Activated T-cell treated with anti-CD3 and anti-CD28 coated beads for 1 hour (primary cell): ENCODE results near the gene SAT2.
"Not testable (repeated sequence)": the region's sequence is repeated elsewhere in the genome, so short reads cannot be mapped to it uniquely, and the experiment has no call there.

ENCODE experiments used
- DNase-seq: peaks from one replicate; pipeline ENCODE4 v3.0.0-alpha.2; 2020; ENCODE audit warnings: low read depth

The SAT2 gene

DNA sequence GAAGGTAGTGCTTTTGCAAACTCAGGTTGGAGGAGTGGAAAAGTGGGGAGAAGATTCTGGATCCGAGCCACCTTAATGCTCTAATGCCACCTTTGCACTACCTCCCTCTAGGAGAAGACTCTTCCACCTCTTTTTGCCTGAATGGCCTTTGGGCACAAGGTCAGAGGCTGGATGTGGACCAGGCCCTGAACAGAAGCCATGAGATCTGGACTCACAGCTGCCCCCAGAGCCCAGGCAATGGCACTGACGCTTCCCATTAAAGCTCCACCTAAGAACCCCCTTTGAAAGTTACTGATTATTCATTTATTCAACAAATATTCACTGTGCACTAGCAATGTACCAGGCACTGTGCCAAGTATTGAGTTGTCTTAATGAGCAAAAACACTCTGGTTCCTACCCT, 5.5 kb upstream of the SAT2 start:
- no peak for DNase-seq

DNA sequence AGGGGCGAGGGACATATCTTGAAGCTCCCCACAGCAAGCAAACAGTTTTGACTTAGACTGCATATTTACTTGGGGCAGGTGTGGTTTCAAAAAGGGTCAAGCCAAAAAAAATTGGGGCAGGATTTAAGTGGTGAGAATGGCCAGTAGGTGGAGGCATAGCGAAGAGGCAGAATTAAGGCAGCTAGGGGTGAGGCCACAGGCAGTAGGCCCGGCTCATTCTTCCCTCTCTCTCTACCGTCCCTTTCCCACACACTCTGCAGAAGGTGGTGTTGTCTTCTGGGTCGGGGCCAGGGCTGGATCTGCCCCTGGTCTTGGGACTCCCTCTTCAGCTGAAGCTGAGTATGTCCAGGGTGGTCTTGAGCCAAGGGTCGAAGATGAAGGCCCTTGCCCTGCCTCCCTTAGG, 4.9 kb upstream of the SAT2 start:
- no peak for DNase-seq

DNA sequence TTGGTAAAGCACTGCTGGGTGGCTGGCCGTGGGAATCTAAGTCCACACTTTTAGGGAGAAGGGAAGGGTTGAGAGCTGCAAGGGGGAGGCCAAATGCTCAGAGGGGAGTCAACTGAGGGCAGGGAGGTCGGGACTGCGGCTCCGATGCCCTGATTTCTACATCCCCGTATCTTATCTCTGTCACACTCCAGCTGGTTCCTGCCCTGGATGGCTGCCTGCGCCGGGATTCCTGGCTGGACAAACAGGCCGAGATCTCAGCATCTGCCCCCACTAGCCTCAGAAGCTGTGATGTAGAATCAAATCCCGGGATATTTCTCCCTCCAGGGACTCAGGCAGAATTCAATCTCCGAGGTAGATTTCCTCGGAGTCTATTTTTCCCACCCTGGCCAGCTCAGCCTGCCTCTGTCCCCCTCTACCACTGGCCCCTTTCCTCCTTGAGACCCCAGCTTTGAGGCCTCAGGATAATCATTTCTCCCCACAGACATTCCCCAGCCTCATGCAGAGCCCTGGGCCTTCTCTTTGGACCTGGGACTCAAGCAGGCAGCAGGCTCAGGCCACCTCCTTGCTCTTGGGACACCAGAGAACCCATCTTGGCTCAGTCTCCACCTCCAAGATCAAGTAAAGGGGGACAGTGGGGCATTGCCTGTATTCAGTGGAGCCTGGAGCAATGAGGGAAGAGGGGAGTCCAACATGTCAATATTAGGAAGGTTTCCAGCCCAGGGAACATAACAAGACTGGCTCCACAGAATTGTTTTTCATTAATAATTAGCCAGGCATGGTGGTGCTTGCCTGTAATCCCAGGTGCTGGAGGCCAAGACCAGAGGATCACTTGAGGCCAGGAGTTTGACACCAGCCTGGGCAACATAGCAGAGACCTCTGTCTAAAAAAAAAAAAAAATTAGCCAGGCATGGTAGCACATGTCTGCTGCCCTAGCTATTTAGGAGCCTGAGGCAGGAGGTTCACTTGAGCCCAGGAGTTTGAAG, 4.1 kb upstream of the SAT2 start:
- no peak for DNase-seq

DNA sequence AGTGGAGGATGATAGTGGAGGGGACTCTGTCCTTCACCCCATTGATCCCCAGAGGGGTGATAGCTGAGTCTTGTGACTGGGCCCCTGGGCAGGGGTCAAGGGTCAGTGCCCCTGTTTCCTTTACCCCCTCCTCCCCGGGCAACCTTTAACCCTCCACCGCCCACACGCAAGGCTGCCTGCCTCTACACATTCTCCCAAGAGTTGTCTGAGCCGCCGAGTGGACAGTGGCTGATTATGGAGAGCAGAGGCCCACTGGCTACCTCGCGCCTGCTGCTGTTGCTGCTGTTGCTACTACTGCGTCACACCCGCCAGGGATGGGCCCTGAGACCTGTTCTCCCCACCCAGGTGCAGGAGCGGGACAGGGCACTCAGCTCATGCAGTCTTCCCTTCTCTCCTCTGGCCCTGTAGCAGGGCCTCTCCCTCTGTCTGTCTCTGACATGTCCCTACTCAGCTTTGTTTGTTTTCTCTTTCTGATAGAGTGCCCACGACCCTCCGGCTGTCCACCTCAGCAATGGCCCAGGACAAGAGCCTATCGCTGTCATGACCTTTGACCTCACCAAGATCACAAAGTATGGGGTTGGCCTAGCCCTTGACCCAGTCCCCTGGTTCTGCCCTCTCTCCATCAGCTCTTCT, 2.4 kb upstream of the SAT2 start, which contains the start of gene SHBG:
SHBG (plus strand) TSS at position 197 of the 633 bp plus-strand sequence; CDS start at position 235, 38 bp downstream.
- DNase-seq, result no peak

DNA sequence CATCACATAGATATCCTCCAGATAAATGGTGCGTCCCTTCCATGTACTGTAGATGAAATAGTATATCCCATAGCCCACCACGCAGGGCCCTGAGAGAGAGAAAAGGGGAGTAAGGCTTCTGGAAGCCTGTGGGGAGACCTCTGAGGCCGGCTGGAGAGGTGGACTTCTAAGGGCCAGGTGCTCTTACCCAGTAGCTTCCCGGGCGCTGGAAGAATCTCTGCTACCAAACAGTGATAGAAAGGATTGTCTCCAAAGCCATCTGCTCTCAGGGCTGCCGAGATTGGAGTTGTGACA, 718 bp downstream of the SAT2 start:
- no peak for DNase-seq

DNA sequence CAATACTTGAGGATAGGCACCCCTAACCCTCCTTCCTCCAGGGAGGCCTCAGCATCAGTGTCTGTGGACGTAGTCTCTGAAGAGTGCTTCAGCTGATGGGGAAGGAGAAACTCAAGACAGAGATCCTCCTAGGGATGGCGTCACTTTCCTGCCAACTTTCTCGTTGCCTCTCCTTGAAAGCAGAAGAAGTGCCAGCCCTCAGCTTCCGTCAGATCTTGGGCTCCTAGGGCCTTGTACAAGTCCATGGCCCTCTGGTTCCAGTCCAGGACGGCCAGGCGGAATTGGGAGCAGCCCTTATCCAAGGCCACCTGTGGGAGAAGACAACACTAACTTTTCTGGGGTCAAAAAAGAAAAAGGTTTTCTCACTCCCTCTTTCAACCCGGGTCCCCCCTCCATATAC, 1.3 kb downstream of the SAT2 start:
- no peak for DNase-seq

DNA sequence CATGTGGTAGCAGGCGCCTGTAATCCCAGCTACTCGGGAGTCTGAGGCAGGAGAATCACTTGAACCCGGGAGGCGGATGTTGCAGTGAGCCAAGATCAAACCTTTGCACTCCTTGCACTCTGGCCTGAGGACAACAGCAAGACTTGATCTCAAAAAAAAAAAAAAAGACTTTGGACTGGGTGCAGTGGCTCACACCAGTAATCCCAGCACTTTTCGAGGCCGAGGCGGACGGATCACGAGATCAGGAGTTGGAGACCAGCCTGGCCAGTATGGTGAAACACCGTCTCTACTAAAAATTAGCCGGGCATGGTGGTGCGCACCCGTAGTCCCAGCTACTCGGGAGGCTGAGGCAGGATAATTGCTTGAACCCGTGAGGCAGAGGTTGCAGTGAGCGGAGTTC, 1.9 kb downstream of the SAT2 start:
- not testable (repeated sequence) for DNase-seq

DNA sequence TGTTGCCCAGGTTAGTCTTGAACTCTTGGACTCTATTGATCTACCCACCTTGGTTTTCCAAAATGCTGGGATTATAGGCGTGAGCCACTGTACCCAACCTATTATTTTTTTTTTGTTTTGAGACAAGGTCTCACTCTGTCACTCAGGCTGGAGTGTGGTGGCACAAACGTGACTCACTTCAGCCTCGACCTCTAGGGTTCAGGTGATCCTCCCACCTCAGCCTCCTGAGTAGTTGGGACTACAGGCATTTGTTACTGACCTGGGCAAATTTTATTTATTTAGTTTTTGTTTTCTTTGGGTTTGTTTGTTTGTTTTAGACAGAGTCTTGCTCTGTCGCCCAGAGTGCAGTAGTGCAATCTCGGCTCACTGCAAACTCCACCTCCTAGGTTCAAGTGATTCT, 4.0 kb downstream of the SAT2 start:
- no peak for DNase-seq

DNA sequence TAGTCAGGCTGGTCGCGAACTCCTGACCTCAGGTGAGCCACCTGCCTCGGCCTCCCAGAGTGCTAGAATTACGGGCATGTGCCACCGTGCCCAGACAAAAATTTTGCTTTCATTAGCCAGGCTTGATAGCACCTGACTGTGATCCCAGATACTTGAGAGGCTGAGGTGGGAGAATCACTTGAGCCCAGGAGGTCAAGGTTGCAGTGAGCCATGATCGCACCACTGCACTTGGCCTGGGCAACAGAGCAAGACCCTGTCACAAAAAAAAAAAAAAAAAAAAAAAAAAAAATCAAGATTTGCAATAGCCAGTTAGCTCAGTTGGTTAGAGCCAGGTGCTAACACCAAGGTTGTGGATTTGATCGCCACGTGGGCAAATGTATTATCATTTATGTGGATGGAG, 6.8 kb downstream of the SAT2 start:
- DNase-seq, result no peak

DNA sequence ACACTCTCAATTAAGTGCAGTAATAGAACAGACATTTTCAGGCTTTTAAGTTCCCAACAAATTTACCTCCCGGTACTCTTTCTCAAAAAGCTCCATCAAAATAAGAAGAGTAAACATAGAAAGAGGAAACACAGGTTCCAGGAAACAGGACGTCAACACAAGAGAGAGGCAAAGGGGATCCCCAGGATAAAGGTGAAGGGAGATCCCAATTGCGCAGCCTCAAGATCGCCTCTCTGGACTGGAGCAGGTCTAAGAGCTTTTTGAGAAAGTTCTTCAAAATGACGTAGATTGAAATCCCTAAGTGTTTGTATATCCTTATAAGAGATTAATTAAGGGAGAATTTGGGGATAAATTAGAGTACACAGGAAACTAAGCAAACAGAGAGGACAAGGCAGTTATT, 9.0 kb downstream of the SAT2 start:
- no peak for DNase-seq

DNA sequence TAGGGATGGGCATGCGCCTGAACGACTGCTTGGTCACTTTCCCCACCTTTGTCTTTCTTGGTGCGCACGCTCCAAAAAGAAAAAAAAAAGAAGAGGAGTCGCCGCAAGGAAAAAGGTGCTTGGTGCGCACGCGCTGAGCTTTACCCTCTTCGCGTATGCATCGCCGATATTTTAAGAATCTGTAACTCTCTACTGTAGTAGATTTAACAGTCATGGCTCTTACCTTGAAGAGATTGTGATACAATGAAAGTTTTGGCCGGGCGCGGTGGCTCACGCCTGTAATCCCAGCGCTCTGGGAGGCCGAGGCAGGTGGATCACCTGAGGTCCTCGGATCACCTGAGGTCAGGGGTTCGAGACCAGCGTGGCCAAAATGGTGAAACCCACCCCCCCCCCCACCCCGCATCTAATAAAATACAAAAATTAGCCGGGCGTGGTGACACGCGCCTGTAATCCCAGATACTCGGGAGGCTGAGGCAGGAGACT, 12.3 kb downstream of the SAT2 start:
- no peak for DNase-seq

DNA sequence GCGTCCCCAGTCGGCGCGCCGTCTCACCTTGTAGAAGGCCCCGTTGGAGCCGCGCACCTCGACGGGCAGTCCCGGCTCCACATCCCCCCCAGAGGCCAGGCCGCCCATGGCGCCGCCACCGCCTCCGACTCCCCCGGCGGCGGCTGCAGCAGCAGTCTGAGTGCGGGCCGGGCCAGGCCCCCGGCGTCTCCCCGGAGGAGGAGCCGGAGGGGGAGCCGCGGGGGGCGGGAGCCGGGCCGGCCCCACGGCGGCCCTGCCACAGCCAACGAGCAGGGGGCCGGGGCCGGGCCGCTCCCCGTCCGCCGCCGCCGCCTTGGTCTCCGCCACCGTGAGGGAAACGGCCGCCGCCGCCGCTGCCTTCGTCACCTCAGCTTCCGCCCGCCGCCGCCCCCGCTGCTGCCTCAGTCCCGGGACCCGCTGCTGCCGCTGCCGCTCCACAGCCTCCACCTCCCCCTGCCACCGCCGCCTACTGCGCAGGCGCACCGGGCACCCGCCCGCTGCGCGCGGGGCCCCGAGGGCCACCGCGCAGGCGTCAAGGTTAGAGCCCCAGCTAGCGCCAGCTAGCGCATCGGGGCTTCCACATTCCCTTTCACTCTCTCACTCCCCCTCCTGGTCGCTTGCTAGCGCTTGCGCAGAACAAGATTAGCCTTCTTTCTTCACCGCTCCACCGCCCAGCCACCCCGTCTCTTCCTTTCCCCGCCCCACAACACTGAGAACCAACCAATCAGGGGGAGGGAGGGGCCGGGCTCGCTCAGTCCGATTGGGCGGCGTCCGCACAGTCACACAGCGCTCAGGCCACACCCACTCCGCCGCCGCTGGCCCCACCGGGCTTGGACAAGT, 13.0 kb downstream of the SAT2 start, which contains the start of gene FXR2:
FXR2 (minus strand) TSS at position 473 of the 840 bp plus-strand sequence; CDS start at position 108, 365 bp downstream.
- DNase-seq, result peak; percentile 95

DNA sequence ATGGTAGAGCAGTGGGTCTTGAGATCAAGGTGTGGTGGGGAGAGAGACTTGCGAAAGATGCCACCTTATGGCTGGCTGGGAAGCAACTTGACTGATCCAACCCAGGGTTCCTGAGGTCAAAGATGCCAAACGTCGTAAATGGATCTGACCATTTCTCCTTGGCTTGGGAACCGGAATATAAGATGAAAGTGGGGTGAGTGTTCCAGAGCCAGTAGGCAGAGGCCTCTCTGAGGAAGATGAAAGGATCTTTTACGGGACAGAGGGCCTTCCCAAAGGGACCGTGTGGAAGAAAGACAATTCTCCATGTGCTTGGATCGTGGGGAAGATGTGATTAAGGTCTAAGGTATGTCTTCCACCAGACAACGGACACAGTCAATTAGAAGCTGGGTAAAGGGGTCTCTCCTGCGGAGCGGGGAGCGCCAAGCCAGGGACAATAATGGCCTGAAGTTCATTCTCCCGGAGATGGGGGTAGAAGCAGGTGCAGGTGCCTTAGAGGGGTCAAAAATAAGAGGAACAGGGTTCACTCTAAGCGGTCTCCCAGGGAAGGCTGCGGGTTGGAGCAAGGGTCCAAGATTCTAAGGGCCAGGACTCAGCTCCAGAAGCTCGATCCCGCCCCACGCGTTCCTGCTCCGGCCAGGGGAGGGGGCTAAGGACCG, 13.7 kb downstream of the SAT2 start:
- no peak for DNase-seq

DNA sequence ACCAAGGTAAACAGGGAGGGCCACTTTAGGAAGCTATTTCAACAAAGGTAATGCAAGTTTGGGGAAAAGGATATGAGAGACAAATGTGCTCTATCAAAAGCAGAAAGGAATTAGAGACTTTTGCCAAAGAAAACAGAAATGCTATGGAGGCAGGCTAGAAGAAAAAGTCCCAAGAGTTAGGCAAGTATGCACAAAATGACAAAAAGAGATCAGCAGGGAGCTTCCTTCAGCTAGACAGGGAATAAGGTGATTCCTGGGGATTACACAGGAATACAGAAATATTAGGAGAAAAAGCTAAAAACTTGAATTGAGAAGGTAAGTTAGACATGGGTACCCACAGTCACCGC, 15.4 kb downstream of the SAT2 start:
- no peak for DNase-seq

DNA sequence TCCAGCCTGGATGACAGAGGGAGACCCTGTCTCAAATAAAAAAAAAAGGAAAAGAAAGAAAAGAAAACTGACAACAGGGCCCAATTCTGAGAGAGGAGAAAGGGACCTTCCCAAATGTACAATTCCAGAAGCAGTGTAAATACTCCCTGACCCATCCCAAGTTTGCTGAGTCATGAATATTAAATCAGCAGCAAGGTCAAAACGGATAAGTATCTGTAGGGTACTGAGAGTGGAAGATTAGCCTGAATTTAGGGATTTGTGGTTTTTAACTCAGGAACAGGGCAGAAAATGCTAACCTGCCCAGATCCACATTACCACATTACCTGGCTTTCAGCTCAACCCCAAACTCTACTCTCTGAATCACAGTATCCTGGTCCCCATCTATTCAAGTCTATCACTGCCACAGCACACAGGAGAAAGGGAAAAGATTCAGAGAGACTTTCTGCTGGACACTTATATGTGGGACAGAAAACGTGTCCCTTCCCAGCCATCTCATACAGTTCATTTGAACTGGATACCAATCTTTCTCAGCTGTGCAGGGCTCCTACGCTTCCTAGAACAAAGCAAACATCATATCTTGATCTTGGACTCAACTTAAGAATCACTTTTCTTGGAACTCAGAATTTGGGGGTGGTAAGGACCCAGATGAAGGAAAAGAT, 15.9 kb downstream of the SAT2 start:
- DNase-seq, result no peak

DNA sequence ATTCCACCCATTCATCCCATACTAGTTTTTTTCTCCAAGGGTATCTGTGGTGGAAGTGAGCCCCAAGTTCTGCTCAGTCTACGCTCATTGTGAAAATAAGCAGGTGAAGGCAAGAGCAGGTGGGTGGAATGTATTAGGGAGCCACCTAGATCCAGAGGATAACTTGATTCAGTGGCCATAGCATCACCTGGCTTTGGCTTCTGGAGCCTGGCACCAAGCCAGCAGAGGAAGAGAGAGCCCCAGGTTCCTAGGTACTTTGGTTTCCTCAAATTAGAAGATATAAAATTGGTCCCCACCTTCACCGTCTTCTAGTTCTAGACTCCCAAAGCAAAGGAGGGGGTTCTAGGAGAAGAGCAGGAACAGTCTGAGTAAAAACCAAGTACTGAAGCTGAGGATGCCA, 17.0 kb downstream of the SAT2 start:
- no peak for DNase-seq

DNA sequence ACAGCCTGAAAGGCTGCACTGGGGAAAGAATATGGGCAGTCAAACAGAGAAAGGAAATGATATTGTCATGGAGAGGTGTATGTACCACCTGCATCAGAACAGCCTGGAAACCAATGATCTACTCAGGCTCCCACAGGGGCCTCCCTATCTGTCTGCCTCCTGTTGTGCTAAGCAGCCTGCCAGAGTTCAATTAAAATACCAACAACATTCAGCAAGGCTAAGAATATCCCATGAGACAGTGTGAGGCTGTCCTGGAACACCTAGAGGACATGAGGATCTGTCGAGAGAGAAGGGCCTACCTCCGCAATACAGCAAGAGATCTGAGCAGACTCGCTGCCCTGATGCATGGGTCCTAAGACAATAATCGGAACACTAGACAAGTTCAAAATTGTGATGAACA, 21.3 kb downstream of the SAT2 start:
- no peak for DNase-seq

DNA sequence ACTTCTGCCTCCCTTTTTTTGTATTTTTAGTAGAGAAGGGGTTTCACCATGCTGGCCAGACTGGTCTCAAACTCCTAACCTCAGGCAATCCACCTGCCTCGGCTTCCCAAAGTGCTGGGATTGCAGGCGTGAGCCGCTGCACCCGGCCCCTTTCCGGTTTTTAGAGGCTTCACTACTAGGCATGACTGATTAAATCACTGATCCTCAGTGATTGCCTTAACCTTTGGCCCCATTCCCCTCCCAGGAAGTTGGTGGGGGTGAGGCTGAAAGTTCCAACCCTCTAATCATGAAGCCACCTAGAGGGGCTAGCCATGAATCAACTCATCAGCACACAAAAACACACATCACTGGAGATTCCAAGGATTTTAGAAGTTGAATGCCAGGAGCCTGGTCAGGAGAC, 30.1 kb downstream of the SAT2 start:
- DNase-seq, result not testable (repeated sequence)

DNA sequence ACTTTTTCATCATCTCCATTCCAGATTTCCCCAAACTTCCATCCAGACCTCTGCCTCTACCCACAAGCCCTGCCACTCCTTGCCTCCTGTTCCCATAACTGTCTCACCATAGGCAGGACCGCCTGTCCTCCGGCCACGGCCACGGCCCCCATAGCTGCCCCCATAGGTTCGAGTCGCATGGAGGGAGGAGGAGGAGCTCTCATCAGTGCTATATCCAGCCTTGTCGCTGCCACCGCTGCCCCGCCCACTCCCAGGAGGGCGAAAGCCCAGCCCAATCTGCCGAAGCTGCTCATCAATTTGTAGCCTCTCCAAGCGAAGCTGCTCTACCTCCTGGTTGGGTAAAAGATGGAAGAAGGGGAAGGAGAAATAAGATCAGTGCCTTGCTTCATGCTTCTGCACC, 34.3 kb downstream of the SAT2 start:
- DNase-seq, result no peak

DNA sequence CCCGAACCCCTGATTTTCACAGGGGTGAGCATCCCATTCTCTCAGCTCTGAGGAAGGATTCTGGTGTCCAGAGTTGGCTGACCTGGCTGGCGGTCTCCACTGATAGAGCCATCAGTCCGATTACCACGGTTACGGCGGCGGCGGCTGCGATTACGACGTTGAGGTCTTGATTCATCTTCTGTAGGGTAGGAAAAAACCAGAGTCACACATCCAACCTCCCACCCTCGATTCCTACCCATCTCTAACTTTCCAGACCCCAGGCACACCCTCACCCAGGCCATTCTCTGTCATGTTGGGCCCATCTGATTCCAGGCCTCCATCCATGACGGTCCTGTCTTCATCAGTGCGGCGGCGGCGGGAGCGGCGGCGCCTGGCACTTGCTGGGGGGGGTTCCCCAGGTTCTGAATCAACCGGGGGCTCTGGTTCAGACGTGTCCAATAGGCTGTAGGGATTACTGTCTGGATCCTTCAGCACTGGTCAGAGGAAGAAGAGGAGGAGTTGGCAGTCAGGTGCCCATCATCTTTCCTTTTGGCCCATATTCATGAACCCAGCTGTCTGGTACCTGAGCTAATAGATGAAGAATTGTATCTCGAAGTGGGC, 35.1 kb downstream of the SAT2 start:
- DNase-seq, result no peak

DNA sequence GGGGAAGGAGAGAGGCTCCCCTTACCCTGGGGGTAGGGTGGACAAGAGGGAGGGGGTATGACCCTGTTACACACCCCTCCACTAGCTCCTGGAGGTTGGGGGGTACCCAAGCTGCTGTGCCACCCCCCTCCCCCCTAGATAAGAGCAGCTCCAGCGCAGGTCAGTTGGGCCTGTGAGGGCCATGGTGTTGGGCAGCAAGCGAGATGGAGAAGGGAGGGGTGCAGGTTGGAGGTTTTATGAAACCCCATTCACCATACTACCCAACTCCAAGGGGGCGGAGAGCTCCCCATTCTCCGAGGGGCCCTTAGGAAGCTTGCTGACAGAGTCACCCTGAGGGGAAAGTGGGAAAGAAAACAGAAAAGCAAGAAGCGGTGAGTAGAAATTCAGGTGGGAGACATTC, 36.0 kb downstream of the SAT2 start:
- DNase-seq, result no peak
